ENCODE results near the gene ADAMTSL5. TPM values are rescaled to one million over a fixed set of nuclear protein-coding genes. Genes with fewer than 3 reads are reported as not detected.

ADAMTSL5 gene
- total and polyA plus RNA-seq, 2 of the 13 experiments (the other 11 are each of a cell fraction or from before 2014, with no cell fraction given) = 0.60 to 2.7 TPM

- peak overlapping the region; percentile 43; the same call in 1 of the 2 replicates for H3K9ac ChIP-seq (ENCODE audit: insufficient read depth, low read depth, low read length)
- in situ Hi-C loops (cut with HindIII; ENCODE audit: extremely low pct_ligation_motif_present, low pct_unique_long_range_greater_than_20kb) = no loop called here
- H3K4me3 ChIP-seq (replicated peaks in 1 of 3; ENCODE audit: insufficient read depth in 1 of 3, low read depth in 2 of 3, low read length in 3 of 3) = peak overlapping the region; percentile 45 to 69 (median 55); a peak in 4 of 6 replicates
- ATAC-seq = peak; percentile 28
- H3K27ac ChIP-seq (ENCODE audit: extremely low read length, insufficient read depth, low read length) = no peak overlapping the region
- peak overlapping the region; percentile 76 for H3K4me2 ChIP-seq (ENCODE audit: low read depth, low read length)
- no peaks in the 10 kb centered on the region for H3K27me3 ChIP-seq (ENCODE audit: control insufficient read depth in 1 of 2, insufficient read depth in 2 of 2, low read length in 2 of 2)
- no peak for DNase-seq (ENCODE audit: low spot score)
- H3K9me3 ChIP-seq (ENCODE audit: low read length) = no peaks in the 10 kb centered on the region
- POLR2A ChIA-PET = interaction anchor here (0.7 to 3.6 kb wide), 5 partner anchors 14 to 201 kb away, joined by 3 to 19 read pairs (median 3); partner anchors contain the start of genes CIRBP, PCSK4 and REEP6
- no TSS peak for BruUV-seq (replicated peaks)
- no peak overlapping the region for H2AFZ ChIP-seq (ENCODE audit: low read length)
- H3K36me3 ChIP-seq (replicated peaks in 1 of 2; ENCODE audit: control insufficient read depth in 1 of 2, insufficient read depth in 2 of 2, low read length in 2 of 2) = no peaks in the 10 kb centered on the region; a peak in 1 of 5 replicates
- WGBS (ENCODE audit: low lambda C conversion rate) = no CpG with 5 or more reads among the region's 117 CpGs
- H3K4me1 ChIP-seq (ENCODE audit: insufficient read depth, low read length) = peaks cover 25% of the 10 kb centered on the region
- intact Hi-C loops (cut with micrococcal nuclease; ENCODE audit: unreplicated experiment) = no loop called here
- CTCF ChIA-PET (ENCODE audit: low intra/inter-chr PET ratio, low total read pairs) = no interaction called here
- FAIRE-seq = no peak
- H3K79me2 ChIP-seq (ENCODE audit: insufficient read depth, low read length) = no peaks in the 10 kb centered on the region
- peaks cover 12% of the 10 kb centered on the region for H4K20me1 ChIP-seq (ENCODE audit: insufficient read depth, low read length)
- no peak for TF ChIP-seq ATM (IDR thresholded peaks at IDR 0.05; ENCODE audit: borderline replicate concordance)
- no peak for TF ChIP-seq NPAS2 (CRISPR knock-in tag; IDR thresholded peaks at IDR 0.05; ENCODE audit: borderline replicate concordance)
- TF ChIP-seq ZNF337 (CRISPR knock-in tag; IDR thresholded peaks at IDR 0.05; ENCODE audit: borderline replicate concordance, low read depth) = no peak
- no peak for TF ChIP-seq NFKBIZ (CRISPR knock-in tag; IDR thresholded peaks at IDR 0.05)
- TF ChIP-seq ATF7-NPFF (CRISPR knock-in tag; IDR thresholded peaks at IDR 0.05; ENCODE audit: low read depth) = 0 out of 2 replicates have a peak, but pooled peaks have one; percentile 21
- TF ChIP-seq FOXK2 (IDR thresholded peaks at IDR 0.05) = no peak
- TF ChIP-seq ZNF414 (CRISPR knock-in tag; IDR thresholded peaks at IDR 0.05) = 0 out of 2 replicates have a peak, but pooled peaks have one; percentile 10
- TF ChIP-seq ATF3 (CRISPR knock-in tag; IDR thresholded peaks at IDR 0.05) = no peak
- TF ChIP-seq SAP130 (CRISPR knock-in tag; IDR thresholded peaks at IDR 0.05; ENCODE audit: low read depth) = peak; percentile 22; the same call in 1 of the 2 replicates
- TF ChIP-seq WIZ (CRISPR knock-in tag; IDR thresholded peaks at IDR 0.05) = no peak
- peak; percentile 77 for TF ChIP-seq ZBTB14 (CRISPR knock-in tag; IDR thresholded peaks at IDR 0.05)
- TF ChIP-seq ZBTB7B (CRISPR knock-in tag; IDR thresholded peaks at IDR 0.05) = peak; percentile 35; the same call in 1 of the 2 replicates
- TF ChIP-seq ZBTB42 (CRISPR knock-in tag; IDR thresholded peaks at IDR 0.05) = no peak
- no peak for TF ChIP-seq YEATS2 (CRISPR knock-in tag; IDR thresholded peaks at IDR 0.05; ENCODE audit: borderline replicate concordance)
- peak; percentile 92 for TF ChIP-seq ZNF777 (CRISPR knock-in tag; IDR thresholded peaks at IDR 0.05)
- no peak for TF ChIP-seq ZNF616 (CRISPR knock-in tag; IDR thresholded peaks at IDR 0.05; ENCODE audit: low read depth)
- TF ChIP-seq TP53 (CRISPR knock-in tag; conservative IDR thresholded peaks at IDR 0.05) = no peak
- TF ChIP-seq ZNF598 (CRISPR knock-in tag; IDR thresholded peaks at IDR 0.05; ENCODE audit: borderline replicate concordance) = no peak
- no peak for TF ChIP-seq MTERF4 (CRISPR knock-in tag; IDR thresholded peaks at IDR 0.05)
- TF ChIP-seq DNMT3B (CRISPR knock-in tag; conservative IDR thresholded peaks at IDR 0.05) = no peak
- TF ChIP-seq HOMEZ (CRISPR knock-in tag; IDR thresholded peaks at IDR 0.05; ENCODE audit: low read depth) = no peak
Observed at GRCh38 chr19:1469255-1470054, 43.4 kb downstream of the ADAMTSL5 start.

Measured in HepG2 (cell line).